ENCODE results near the gene AP5Z1. TPM values are rescaled to one million over a fixed set of nuclear protein-coding genes. Genes with fewer than 3 reads are reported as not detected.

AP5Z1 gene
- total RNA-seq, 4 donors from 2014 or later = 26.2 to 81.2 (median 52.2) TPM

DNA sequence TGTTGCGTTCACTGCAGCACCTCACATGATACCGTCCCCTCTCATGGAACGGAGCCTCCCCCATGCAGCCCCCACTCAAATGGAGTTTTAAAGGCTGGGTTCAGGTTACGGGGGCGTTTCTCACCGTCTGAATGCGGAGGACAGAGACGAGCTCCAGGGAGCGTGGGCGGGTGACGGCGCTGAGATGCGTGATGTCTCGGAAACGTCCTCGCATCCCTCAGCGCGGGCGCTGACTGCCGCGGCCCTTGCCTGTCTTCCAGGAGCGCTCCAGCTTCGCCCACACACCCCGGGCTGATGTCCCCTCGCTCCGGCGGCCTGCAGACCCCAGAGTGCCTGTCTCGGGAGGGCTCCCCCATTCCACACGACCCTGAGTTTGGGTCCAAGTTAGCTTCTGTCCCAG is 16.6 kb upstream of the AP5Z1 start:
- H3K36me3 ChIP-seq = peaks cover 96% of the 10 kb centered on the region
- no peak for TF ChIP-seq EP300 (IDR thresholded peaks at IDR 0.05)
- no peak for TF ChIP-seq POLR2AphosphoS5 (IDR thresholded peaks at IDR 0.05)
- TF ChIP-seq, protein P1, sequence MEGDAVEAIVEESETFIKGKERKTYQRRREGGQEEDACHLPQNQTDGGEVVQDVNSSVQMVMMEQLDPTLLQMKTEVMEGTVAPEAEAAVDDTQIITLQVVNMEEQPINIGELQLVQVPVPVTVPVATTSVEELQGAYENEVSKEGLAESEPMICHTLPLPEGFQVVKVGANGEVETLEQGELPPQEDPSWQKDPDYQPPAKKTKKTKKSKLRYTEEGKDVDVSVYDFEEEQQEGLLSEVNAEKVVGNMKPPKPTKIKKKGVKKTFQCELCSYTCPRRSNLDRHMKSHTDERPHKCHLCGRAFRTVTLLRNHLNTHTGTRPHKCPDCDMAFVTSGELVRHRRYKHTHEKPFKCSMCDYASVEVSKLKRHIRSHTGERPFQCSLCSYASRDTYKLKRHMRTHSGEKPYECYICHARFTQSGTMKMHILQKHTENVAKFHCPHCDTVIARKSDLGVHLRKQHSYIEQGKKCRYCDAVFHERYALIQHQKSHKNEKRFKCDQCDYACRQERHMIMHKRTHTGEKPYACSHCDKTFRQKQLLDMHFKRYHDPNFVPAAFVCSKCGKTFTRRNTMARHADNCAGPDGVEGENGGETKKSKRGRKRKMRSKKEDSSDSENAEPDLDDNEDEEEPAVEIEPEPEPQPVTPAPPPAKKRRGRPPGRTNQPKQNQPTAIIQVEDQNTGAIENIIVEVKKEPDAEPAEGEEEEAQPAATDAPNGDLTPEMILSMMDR (IDR thresholded peaks at IDR 0.05) = no peak
- no peak for TF ChIP-seq POLR2A (IDR thresholded peaks at IDR 0.05)
- WGBS = 98% methylated on average over 26 of the region's 29 CpGs

DNA sequence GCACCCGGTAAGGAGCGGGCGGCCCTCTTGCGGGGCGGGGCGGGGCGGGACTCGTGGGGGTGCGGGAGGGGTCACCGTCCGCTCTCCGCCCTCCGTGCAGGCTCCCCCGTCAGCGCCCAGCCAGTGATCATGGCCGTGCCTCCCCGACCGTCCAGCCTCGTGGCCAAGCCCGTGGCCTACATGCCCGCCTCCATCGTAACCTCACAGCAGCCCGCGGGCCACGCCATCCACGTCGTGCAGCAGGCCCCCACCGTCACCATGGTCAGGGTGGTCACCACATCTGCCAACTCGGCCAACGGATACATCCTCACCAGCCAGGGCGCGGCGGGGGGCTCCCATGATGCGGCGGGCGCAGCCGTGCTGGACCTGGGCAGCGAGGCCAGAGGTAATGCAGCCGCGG is 16.2 kb upstream of the AP5Z1 start:
- Histone ChIP-seq H3K4me3 (no peak overlapping the region), H3K27me3 (no peaks in the 10 kb centered on the region), H3K9me3 (no peaks in the 10 kb centered on the region), H3K36me3 (peaks cover 100% of the 10 kb centered on the region), H3K4me1 (peaks cover 9% of the 10 kb centered on the region), H3K27ac (no peak overlapping the region)
- 100% methylated on average over 1 of the region's 40 CpGs for WGBS
- no peak for DNase-seq (ENCODE audit: low spot score in 2 of 2)
- TF ChIP-seq, protein P1 (IDR thresholded peaks at IDR 0.05) = no peak
- TF ChIP-seq POLR2AphosphoS5 (IDR thresholded peaks at IDR 0.05) = no peak
- TF ChIP-seq POLR2A (IDR thresholded peaks at IDR 0.05) = no peak
- no peak for TF ChIP-seq EP300 (IDR thresholded peaks at IDR 0.05)

More for the DNA sequence above, 16.6 kb upstream of the AP5Z1 start:
- Histone ChIP-seq H3K27me3 (no peaks in the 10 kb centered on the region), H3K4me3 (no peak overlapping the region), H3K9me3 (no peaks in the 10 kb centered on the region), H3K4me1 (peaks cover 12% of the 10 kb centered on the region), H3K27ac (no peak overlapping the region)
- no peak for DNase-seq (ENCODE audit: low spot score in 2 of 2)

DNA sequence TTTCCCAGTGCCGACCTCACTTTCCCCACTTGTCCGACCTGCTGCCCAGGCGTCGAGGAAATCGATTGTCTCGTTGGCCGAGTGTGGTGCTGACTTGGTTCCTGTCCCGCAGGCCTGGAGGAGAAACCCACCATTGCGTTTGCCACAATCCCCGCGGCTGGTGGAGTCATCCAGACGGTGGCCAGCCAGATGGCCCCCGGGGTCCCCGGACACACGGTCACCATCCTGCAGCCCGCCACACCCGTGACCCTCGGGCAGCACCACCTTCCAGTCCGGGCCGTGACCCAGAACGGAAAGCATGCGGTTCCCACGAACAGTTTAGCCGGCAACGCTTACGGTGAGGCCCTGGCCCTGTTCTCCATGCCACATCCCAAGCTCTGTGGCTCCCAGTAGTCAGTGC is 14.5 kb upstream of the AP5Z1 start:
- Histone ChIP-seq H3K27ac (no peak overlapping the region), H3K36me3 (peaks cover 93% of the 10 kb centered on the region), H3K9me3 (no peaks in the 10 kb centered on the region), H3K4me1 (peaks cover 9% of the 10 kb centered on the region), H3K27me3 (no peaks in the 10 kb centered on the region), H3K4me3 (no peak overlapping the region)
- no peak for DNase-seq (ENCODE audit: low spot score in 2 of 2)
- no peak for TF ChIP-seq EP300 (IDR thresholded peaks at IDR 0.05)
- TF ChIP-seq POLR2A (IDR thresholded peaks at IDR 0.05) = no peak
- TF ChIP-seq, protein P1 (IDR thresholded peaks at IDR 0.05) = no peak
- no peak for TF ChIP-seq POLR2AphosphoS5 (IDR thresholded peaks at IDR 0.05)
- 93% methylated on average over 22 of the region's 26 CpGs for WGBS

DNA sequence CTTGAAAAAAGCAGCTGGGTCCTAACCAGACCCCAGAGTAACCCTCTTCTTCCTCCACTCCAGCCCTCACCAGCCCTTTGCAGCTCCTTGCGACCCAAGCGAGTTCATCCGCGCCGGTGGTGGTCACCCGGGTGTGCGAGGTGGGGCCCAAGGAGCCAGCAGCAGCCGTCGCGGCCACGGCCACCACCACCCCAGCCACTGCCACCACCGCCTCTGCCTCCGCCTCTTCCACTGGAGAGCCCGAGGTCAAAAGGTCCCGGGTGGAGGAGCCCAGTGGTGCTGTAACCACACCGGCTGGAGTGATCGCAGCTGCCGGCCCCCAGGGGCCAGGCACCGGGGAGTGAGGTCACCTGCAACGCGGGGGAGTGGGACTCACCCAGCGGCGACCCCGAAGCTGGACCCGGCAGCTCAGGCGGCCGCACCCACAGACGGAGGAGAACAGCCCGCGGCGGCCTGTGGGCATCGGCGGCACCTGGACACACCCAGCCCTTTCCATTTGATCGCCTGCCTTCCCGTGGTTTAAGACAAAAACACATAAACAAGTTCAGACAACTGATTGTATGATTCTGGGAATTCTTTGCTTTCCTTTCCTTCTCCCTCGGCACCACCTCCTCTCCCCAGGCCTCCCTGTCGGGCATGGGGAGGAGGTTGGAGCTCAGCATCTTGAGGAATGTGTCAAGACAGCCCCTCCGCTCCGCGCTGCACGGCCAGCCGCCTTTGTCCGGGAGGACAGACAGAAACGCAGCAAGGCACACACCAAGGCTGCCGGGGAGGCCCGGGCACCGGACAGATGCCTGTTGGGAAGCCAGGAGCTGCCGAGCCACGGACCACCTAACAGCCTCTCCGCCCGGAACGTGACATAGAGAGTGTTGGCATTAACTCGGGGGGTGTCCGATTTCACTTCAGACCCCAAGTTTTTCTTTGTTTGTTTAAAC is 13.0 kb upstream of the AP5Z1 start:
- Histone ChIP-seq H3K4me1 (peaks cover 9% of the 10 kb centered on the region), H3K4me3 (no peak overlapping the region), H3K36me3 (peaks cover 84% of the 10 kb centered on the region), H3K9me3 (no peaks in the 10 kb centered on the region), H3K27me3 (no peaks in the 10 kb centered on the region), H3K27ac (no peak overlapping the region)
- TF ChIP-seq, protein P1 (IDR thresholded peaks at IDR 0.05) = no peak
- DNase-seq (ENCODE audit: low spot score in 2 of 2) = no peak
- 71% methylated on average over 35 of the region's 54 CpGs for WGBS

DNA sequence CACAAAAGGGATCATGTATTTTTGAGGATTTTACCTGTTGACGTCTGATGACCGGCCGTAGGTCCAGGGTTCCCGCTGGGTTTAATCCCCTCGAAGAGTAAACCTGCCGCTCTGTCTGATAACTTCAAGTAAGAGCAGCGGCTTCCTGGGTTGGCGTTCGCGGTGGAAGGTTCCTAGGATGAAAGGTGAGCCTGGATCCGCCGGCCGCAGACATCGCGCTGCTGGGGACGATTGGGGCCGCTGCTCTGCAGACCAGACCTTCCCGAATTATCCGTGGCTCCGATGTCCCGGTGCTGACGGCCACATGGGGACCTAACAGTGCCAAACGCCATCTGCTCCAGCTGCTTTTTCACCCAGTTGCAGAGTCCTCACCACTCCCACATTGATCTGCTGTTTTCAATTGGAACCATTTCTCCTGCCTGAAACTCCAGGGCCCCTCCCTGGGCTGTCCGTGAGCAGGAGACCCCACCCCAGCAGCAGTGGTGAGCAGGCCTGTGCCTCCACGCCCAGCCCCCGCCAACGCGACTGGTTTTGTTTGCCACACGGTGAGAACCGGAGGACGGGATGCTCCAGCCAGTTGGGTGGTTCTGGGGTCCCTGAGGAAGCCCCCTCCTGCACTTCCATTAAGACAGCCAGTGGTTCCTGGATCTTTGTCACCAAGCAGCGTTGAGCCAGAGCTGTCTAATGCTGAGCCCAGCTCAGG is 12.2 kb upstream of the AP5Z1 start:
- no peaks in the 10 kb centered on the region for H3K27me3 ChIP-seq
- peaks cover 76% of the 10 kb centered on the region for H3K36me3 ChIP-seq
- DNase-seq (ENCODE audit: low spot score in 2 of 2) = no peak
- no peak overlapping the region for H3K27ac ChIP-seq
- no peak overlapping the region for H3K4me3 ChIP-seq
- H3K9me3 ChIP-seq = no peaks in the 10 kb centered on the region
- TF ChIP-seq POLR2AphosphoS5 (IDR thresholded peaks at IDR 0.05) (no peak), POLR2A (IDR thresholded peaks at IDR 0.05) (no peak), EP300 (IDR thresholded peaks at IDR 0.05) (no peak)
- TF ChIP-seq, protein P1 (IDR thresholded peaks at IDR 0.05) = no peak
- WGBS = 88% methylated on average over 22 of the region's 32 CpGs
- peaks cover 9% of the 10 kb centered on the region for H3K4me1 ChIP-seq

Data from suprapubic skin (tissue), 4 donors.